ENCODE results near the gene SLC25A41.

DNA sequence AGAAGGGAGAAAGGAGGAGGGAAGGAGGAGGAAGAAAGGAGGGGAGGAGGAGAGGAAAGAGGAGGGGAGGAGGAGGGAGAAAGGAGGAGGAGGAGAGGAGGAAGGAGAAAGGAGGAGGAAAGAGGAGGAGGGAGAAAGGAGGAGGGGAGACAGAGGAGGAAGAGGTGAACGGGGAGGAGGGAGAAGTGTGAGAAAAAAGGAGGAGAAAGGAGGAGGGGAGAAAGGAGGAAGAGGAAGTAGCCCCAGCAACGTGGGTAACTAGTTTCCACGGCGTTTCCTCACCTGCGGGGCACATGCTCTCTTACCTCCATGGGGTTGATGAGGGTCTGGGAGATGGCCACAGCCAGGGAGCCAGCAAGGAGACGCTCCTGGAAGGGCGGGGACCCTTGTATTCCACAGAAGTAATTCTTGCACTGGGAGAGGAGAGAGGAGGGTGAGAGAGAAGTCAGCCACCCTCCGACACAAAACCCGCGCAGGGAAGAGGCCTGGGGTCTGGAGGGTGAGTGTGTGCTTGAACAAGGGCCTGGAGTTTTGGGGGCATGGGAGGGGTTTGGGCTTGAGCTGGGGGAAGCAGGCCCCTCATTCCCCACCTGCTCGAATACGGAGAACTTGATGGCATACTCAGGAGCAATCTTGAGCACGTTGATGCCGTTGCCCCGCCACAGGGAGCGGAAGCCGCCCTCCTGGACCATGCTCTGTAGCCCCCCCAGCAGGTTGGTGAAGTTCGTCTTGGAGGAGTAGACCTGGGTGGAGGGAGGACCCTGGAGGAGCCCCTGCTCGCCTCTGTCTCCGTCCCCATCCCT lies 3.9 kb downstream of the SLC25A41 start:
- no peak for TF ChIP-seq CTBP1 (IDR thresholded peaks at IDR 0.05; ENCODE audit: borderline replicate concordance)
- no peak for TF ChIP-seq SP1 (IDR thresholded peaks at IDR 0.05)
- TF ChIP-seq SUZ12 (IDR thresholded peaks at IDR 0.05), result no peak
